NT2/D1 (cell line): Measurements from ENCODE around the gene GPR78.

Experiments
- SUZ12 ChIP-seq: IDR thresholded peaks from 2 replicates; pipeline ENCODE4 v1.6.1; 2011; ENCODE audit not compliant: insufficient read length, insufficient read depth; ENCODE audit errors: extremely low read depth
- YY1 ChIP-seq: IDR thresholded peaks from 2 replicates; pipeline ENCODE4 v1.6.1; 2011; ENCODE audit not compliant: insufficient read length, insufficient read depth

DNA sequence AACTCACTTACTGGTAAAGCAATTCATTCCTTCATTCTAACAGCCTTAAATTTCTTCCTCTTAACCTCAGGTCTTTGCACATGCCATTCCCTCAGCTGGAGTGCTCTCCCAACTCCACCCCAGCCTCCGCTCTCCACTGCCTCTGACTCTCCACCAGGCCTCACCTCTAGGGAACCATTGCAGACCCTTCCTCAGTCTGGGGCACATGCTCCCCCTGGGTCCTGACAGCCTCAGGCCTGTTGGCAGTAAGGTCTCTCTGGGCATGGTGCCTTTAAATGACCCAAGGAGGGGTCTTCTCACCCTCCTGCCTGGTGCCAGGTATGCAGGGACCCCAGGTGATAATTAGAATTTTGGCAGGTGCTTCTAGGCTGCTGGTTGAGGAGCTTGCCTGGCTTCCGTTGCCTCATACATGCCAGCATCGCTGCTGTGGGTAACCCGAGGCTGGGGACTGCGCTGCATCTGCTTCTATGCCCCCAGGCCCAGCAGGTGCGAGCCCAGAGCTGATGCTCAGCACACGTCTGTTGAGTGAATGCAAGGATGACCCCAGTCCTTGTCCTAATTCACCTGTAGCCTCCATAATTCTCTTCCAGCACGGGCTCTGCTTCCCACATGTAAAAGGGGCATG lies 27.5 kb upstream of the GPR78 start:
- TF ChIP-seq YY1 (no peak), SUZ12 (no peak)
